Ishikawa (cell line): Measurements from ENCODE around the gene CEP112.

Experiments used
- CEBPB ChIP-seq: IDR thresholded peaks from 2 replicates; pipeline ENCODE4 v1.6.1; 2012
- CREB1 ChIP-seq: IDR thresholded peaks from 2 replicates; pipeline ENCODE4 v1.6.1; 2012; ENCODE audit warnings: low read depth
- EGR1 ChIP-seq: IDR thresholded peaks from 2 replicates; pipeline ENCODE4 v1.6.1; 2012
- EP300 ChIP-seq: IDR thresholded peaks from 2 replicates; pipeline ENCODE4 v1.6.1; 2012; ENCODE audit warnings: borderline replicate concordance
- FOXM1 ChIP-seq: IDR thresholded peaks from 2 replicates; pipeline ENCODE4 v1.6.1; 2012; ENCODE audit warnings: low read depth, borderline replicate concordance
- MAX ChIP-seq: IDR thresholded peaks from 2 replicates; pipeline ENCODE4 v1.6.1; 2012
- NFIC ChIP-seq: IDR thresholded peaks from 2 replicates; pipeline ENCODE4 v1.6.1; 2012
- RAD21 ChIP-seq: IDR thresholded peaks from 2 replicates; pipeline ENCODE4 v1.6.1; 2012; ENCODE audit warnings: low read depth
- REST ChIP-seq: IDR thresholded peaks from 2 replicates; pipeline ENCODE4 v1.6.1; 2012; ENCODE audit warnings: low read depth, mild to moderate bottlenecking
- TAF1 ChIP-seq: IDR thresholded peaks from 2 replicates; pipeline ENCODE4 v1.6.1; 2012; ENCODE audit warnings: low read depth, mild to moderate bottlenecking
- TCF12 ChIP-seq: IDR thresholded peaks from 2 replicates; pipeline ENCODE4 v1.6.1; 2012; ENCODE audit warnings: low read depth
- TEAD4 ChIP-seq: IDR thresholded peaks from 2 replicates; pipeline ENCODE4 v1.6.1; 2012
- USF1 ChIP-seq: IDR thresholded peaks from 2 replicates; pipeline ENCODE4 v1.6.1; 2012
- YY1 ChIP-seq: IDR thresholded peaks from 2 replicates; pipeline ENCODE4 v1.6.1; 2012; ENCODE audit warnings: low read depth
- ZBTB7A ChIP-seq: IDR thresholded peaks from 2 replicates; pipeline ENCODE4 v1.6.1; 2012; ENCODE audit warnings: low read depth

The CEP112 gene

GRCh38 chr17:65967372-65967771, 224.6 kb downstream of the CEP112 start:
- no peak for TF ChIP-seq TEAD4
- TF ChIP-seq REST, result no peak
- no peak for TF ChIP-seq NFIC
- no peak for TF ChIP-seq YY1
- TF ChIP-seq CEBPB, result no peak
- no peak for TF ChIP-seq FOXM1
- no peak for TF ChIP-seq TCF12
- TF ChIP-seq ZBTB7A, result no peak
- no peak for TF ChIP-seq USF1
- no peak for TF ChIP-seq EGR1
- no peak for TF ChIP-seq CREB1
- TF ChIP-seq EP300, result no peak
- no peak for TF ChIP-seq RAD21
- no peak for TF ChIP-seq MAX
- TF ChIP-seq TAF1, result no peak

GRCh38 chr17:65966072-65966695, 225.7 kb downstream of the CEP112 start:
- TF ChIP-seq FOXM1, result no peak
- no peak for TF ChIP-seq NFIC
- TF ChIP-seq MAX, result no peak
- no peak for TF ChIP-seq CREB1
- no peak for TF ChIP-seq EP300
- no peak for TF ChIP-seq YY1
- TF ChIP-seq TCF12, result no peak
- no peak for TF ChIP-seq EGR1
- TF ChIP-seq TEAD4, result no peak
- no peak for TF ChIP-seq REST
- no peak for TF ChIP-seq ZBTB7A
- no peak for TF ChIP-seq RAD21
- no peak for TF ChIP-seq CEBPB
- no peak for TF ChIP-seq USF1
- no peak for TF ChIP-seq TAF1

- no peak for TF ChIP-seq TAF1
- TF ChIP-seq EP300, result no peak
- TF ChIP-seq USF1, result no peak
- TF ChIP-seq CEBPB, result no peak
- no peak for TF ChIP-seq ZBTB7A
- no peak for TF ChIP-seq CREB1
- no peak for TF ChIP-seq REST
- no peak for TF ChIP-seq RAD21
- no peak for TF ChIP-seq TEAD4
- TF ChIP-seq MAX, result no peak
- TF ChIP-seq EGR1, result no peak
- TF ChIP-seq NFIC, result no peak
- no peak for TF ChIP-seq TCF12
- no peak for TF ChIP-seq YY1
- TF ChIP-seq FOXM1, result no peak
Observed at GRCh38 chr17:65963179-65963578, 228.8 kb downstream of the CEP112 start.

- TF ChIP-seq FOXM1, result no peak
- TF ChIP-seq TEAD4, result no peak
- TF ChIP-seq USF1, result no peak
- TF ChIP-seq REST, result no peak
- TF ChIP-seq EP300, result no peak
- TF ChIP-seq NFIC, result peak; percentile 27; the same call in 1 of the 2 replicates
- TF ChIP-seq EGR1, result no peak
- peak; percentile 51; the same call in 1 of the 2 replicates for TF ChIP-seq TCF12
- TF ChIP-seq TAF1, result no peak
Observed at GRCh38 chr17:65959630-65960029, 232.3 kb downstream of the CEP112 start.
